Astrocyte (in vitro differentiated cells and primary cell): Measurements from ENCODE around the gene RIPOR2. TPM values are rescaled to one million over a fixed set of nuclear protein-coding genes. Genes with fewer than 3 reads are reported as not detected.

ENCODE experiments used
- DNase-seq: peaks from one replicate; pipeline ENCODE4 v3.0.0-alpha.2; 2010; ENCODE audit warnings: low read depth
- FAIRE-seq: peaks from 2 replicates; lab custom pipeline; 2011; peaks lifted over from hg19 to GRCh38; lab: Jason Lieb, UNC
- H2AFZ ChIP-seq: 2 replicates; pipeline ENCODE4 v1.6.0; 2012; ENCODE audit warnings: low read depth, low read length, inconsistent platforms
- H3K27ac ChIP-seq: 2 replicates; pipeline ENCODE4 v1.5.1; 2011; ENCODE audit warnings: low read depth, low read length, inconsistent platforms
- H3K27me3 ChIP-seq: 2 replicates; pipeline ENCODE4 v1.6.0; 2011; ENCODE audit warnings: low read length, inconsistent platforms; ENCODE audit not compliant: insufficient read depth
- H3K36me3 ChIP-seq: 2 replicates; pipeline ENCODE4 v1.5.1; 2011; ENCODE audit warnings: low read length, inconsistent platforms; ENCODE audit not compliant: insufficient read depth
- H3K4me1 ChIP-seq: 2 replicates; pipeline ENCODE4 v1.5.1; 2011; ENCODE audit warnings: low read length, inconsistent platforms; ENCODE audit not compliant: insufficient read depth
- H3K4me2 ChIP-seq: 2 replicates; pipeline ENCODE4 v1.6.0; 2012; ENCODE audit warnings: low read length, inconsistent platforms
- H3K4me3 ChIP-seq: 2 replicates; pipeline ENCODE4 v1.5.1; 2011; ENCODE audit warnings: low read depth, mild to moderate bottlenecking, low read length, inconsistent platforms; ENCODE audit not compliant: insufficient read depth
- H3K79me2 ChIP-seq: 2 replicates; pipeline ENCODE4 v1.6.0; 2012; ENCODE audit warnings: mild to moderate bottlenecking, low read length, inconsistent platforms; ENCODE audit not compliant: insufficient read depth
- H3K9ac ChIP-seq: 2 replicates; pipeline ENCODE4 v1.6.0; 2012; ENCODE audit warnings: mild to moderate bottlenecking, low read length, inconsistent platforms
- H3K9me3 ChIP-seq: 2 replicates; pipeline ENCODE4 v1.5.1; 2012; ENCODE audit warnings: low read depth, mild to moderate bottlenecking, low read length, inconsistent platforms; ENCODE audit not compliant: insufficient read depth
- H4K20me1 ChIP-seq: 2 replicates; pipeline ENCODE4 v1.6.0; 2012; ENCODE audit warnings: low read length, inconsistent platforms; ENCODE audit not compliant: insufficient read depth
- H3K27ac Mint-ChIP-seq: one replicate; pipeline ENCODE4 v1.8.0; 2021; ENCODE audit warnings: mild to moderate bottlenecking, mixed read lengths; ENCODE audit not compliant: unreplicated experiment
- H3K27me3 Mint-ChIP-seq: one replicate; pipeline ENCODE4 v1.8.0; 2021; ENCODE audit warnings: low read depth, mixed read lengths; ENCODE audit not compliant: unreplicated experiment
- H3K36me3 Mint-ChIP-seq: one replicate; pipeline ENCODE4 v1.8.0; 2021; ENCODE audit warnings: low read depth, mixed read lengths; ENCODE audit not compliant: unreplicated experiment
- H3K4me1 Mint-ChIP-seq: one replicate; pipeline ENCODE4 v1.8.0; 2021; ENCODE audit warnings: low read depth, mixed read lengths; ENCODE audit not compliant: unreplicated experiment
- H3K4me3 Mint-ChIP-seq: one replicate; pipeline ENCODE4 v1.8.0; 2021; ENCODE audit warnings: mild to moderate bottlenecking, moderate library complexity, mixed read lengths; ENCODE audit not compliant: unreplicated experiment
- H3K9me3 Mint-ChIP-seq: one replicate; pipeline ENCODE4 v1.8.0; 2021; ENCODE audit warnings: mild to moderate bottlenecking, mixed read lengths; ENCODE audit not compliant: unreplicated experiment
- CTCF ChIP-seq: IDR thresholded peaks from 2 replicates; pipeline ENCODE4 v1.5.1; 2011; ENCODE audit warnings: low read depth, mild to moderate bottlenecking, inconsistent platforms, low read length, moderate library complexity; ENCODE audit not compliant: insufficient read depth
- EZH2 ChIP-seq: IDR thresholded peaks from 2 replicates; pipeline ENCODE4 v1.6.1; 2012; ENCODE audit warnings: mild to moderate bottlenecking, low read length, inconsistent platforms; ENCODE audit not compliant: insufficient read depth
- total RNA-seq: library from RNA; stranded (reverse); gene quantifications from 2 replicates; pipeline ENCODE4 v1.2.1, GENCODE V29; 2021

RIPOR2 gene
- total RNA-seq, 1 donor from 2014 or later, result 0.95 TPM

GRCh38 chr6:24902782-24903181 lies 33.0 kb downstream of the RIPOR2 start:
- Histone ChIP-seq H3K4me1 (peaks cover 8% of the 10 kb centered on the region), H4K20me1 (no peaks in the 10 kb centered on the region), H3K4me2 (peak overlapping the region; percentile 51), H2AFZ (no peak overlapping the region), H3K27me3 (no peaks in the 10 kb centered on the region), H3K9ac (no peak overlapping the region), H3K27ac (peak overlapping the region; percentile 36), H3K4me3 (no peak overlapping the region), H3K36me3 (no peaks in the 10 kb centered on the region), H3K9me3 (no peaks in the 10 kb centered on the region), H3K79me2 (no peaks in the 10 kb centered on the region)
- TF ChIP-seq CTCF (peak; percentile 6), EZH2 (no peak)
- Mint-ChIP-seq H3K4me3 (no peak overlapping the region), H3K9me3 (peaks cover 3% of the 10 kb centered on the region), H3K4me1 (peaks cover 3% of the 10 kb centered on the region), H3K27me3 (peaks cover 3% of the 10 kb centered on the region), H3K36me3 (no peaks in the 10 kb centered on the region), H3K27ac (peak overlapping the region; percentile 56)
- peak; percentile 71 for FAIRE-seq
- peak; percentile 88 for DNase-seq

- peaks cover 8% of the 10 kb centered on the region for H3K4me1 ChIP-seq
- no peak overlapping the region for H2AFZ ChIP-seq
- H3K4me3 ChIP-seq, result no peak overlapping the region
- TF ChIP-seq CTCF, result no peak
- TF ChIP-seq EZH2, result no peak
- no peak for FAIRE-seq
- no peak overlapping the region for H3K9ac ChIP-seq
- Mint-ChIP-seq H3K9me3 (peaks cover 3% of the 10 kb centered on the region), H3K36me3 (no peaks in the 10 kb centered on the region), H3K27me3 (peaks cover 3% of the 10 kb centered on the region), H3K4me1 (peaks cover 3% of the 10 kb centered on the region), H3K4me3 (no peak overlapping the region), H3K27ac (no peak overlapping the region)
- H3K27ac ChIP-seq, result no peak overlapping the region
- no peaks in the 10 kb centered on the region for H3K27me3 ChIP-seq
- DNase-seq, result no peak
- no peaks in the 10 kb centered on the region for H3K9me3 ChIP-seq
- H3K79me2 ChIP-seq, result no peaks in the 10 kb centered on the region
- no peaks in the 10 kb centered on the region for H4K20me1 ChIP-seq
- H3K4me2 ChIP-seq, result no peak overlapping the region
- no peaks in the 10 kb centered on the region for H3K36me3 ChIP-seq
Measured at GRCh38 chr6:24901698-24902328, 33.9 kb downstream of the RIPOR2 start.
